K562 (cell line): ENCODE data around the gene STARD6. TPM values are rescaled to one million over a fixed set of nuclear protein-coding genes. Genes with fewer than 3 reads are reported as not detected.

Experiments used
- ASH1L ChIP-seq: fragments of 450-650 bp; IDR thresholded peaks from 2 replicates; pipeline ENCODE4 v1.6.1; 2018; ENCODE audit warnings: borderline replicate concordance, mild to moderate bottlenecking, low read depth; ENCODE audit not compliant: partially characterized antibody
- BRF1 ChIP-seq: IDR thresholded peaks from 3 replicates; pipeline ENCODE4 v1.6.1; 2011; ENCODE audit warnings: borderline replicate concordance, mild to moderate bottlenecking; ENCODE audit not compliant: insufficient read length; ENCODE audit errors: extremely low read depth
- FOXJ3 ChIP-seq: sonication (generic); formaldehyde crosslinking; IDR thresholded peaks from 2 replicates; pipeline ENCODE4 v1.4.0; 2020; ENCODE audit warnings: mild to moderate bottlenecking, missing genetic modification reagents
- HDAC3 ChIP-seq: fragments of 450-650 bp; IDR thresholded peaks from 2 replicates; pipeline ENCODE4 v1.6.1; 2018; ENCODE audit warnings: borderline replicate concordance, mild to moderate bottlenecking, moderate library complexity; ENCODE audit not compliant: partially characterized antibody
- IRF2 ChIP-seq: sonication (generic); formaldehyde crosslinking; IDR thresholded peaks from 2 replicates; pipeline ENCODE4 v1.8.1; 2022; ENCODE audit warnings: mild to moderate bottlenecking, missing genetic modification reagents
- LARP7 ChIP-seq: fragments of 450-650 bp; IDR thresholded peaks from 2 replicates; pipeline ENCODE4 v1.6.1; 2016
- MEF2A ChIP-seq: IDR thresholded peaks from 2 replicates; pipeline ENCODE4 v1.6.1; 2011; ENCODE audit warnings: low read depth, mild to moderate bottlenecking, low read length, moderate library complexity; ENCODE audit not compliant: control insufficient read depth
- MEF2D ChIP-seq: conservative IDR thresholded peaks from 2 replicates; pipeline ENCODE4 v1.6.1; 2016; ENCODE audit warnings: low read depth, missing genetic modification characterization, missing compliant biosample characterization
- ZFX ChIP-seq: sonication (generic); formaldehyde crosslinking; IDR thresholded peaks from 2 replicates; pipeline ENCODE4 v1.8.0; 2022; ENCODE audit warnings: mild to moderate bottlenecking, missing genetic modification reagents, moderate library complexity
- ZNF507 ChIP-seq: conservative IDR thresholded peaks from 2 replicates; pipeline ENCODE4 v1.6.1; 2017; ENCODE audit warnings: missing genetic modification characterization, missing compliant biosample characterization
- polyA plus RNA-seq, 8 experiments: library from polyadenylated mRNA; depleted of rRNA in 4 of 8; stranded (reverse) in 5 of 8; unstranded in 3 of 8; fragments of >200 nt; fragmentation: Nextera tagmentation in 2 of 8; fragmentation: Illumina TruSeq in 1 of 8; extraction: Ambion mirVana in 2 of 8; extraction: Trizol in 1 of 8; gene quantifications; 2 replicates each; pipeline versions ENCODE4 v1.2.1 to v1.2.3, GENCODE V29; 2011 to 2014; ENCODE audit warnings: inconsistent platforms in 1 of 8, missing spikeins in 1 of 8
- total RNA-seq, 7 experiments: library from RNA; depleted of rRNA in 6 of 7; stranded (reverse); fragments of >200 nt in 6 of 7; fragmentation: Illumina TruSeq in 2 of 7; extraction: Trizol in 2 of 7; gene quantifications; 2 replicates each; pipeline versions ENCODE4 v1.2.1 to v1.2.3, GENCODE V29; 2011 to 2021; ENCODE audit warnings: low replicate concordance in 1 of 7
- TF ChIP-seq, protein P1 (sequence below): fragments of 200-800 bp; sonication (Bioruptor generic); IDR thresholded peaks from 2 replicates; pipeline ENCODE4 v1.6.1; 2016; ENCODE audit warnings: missing genetic modification characterization, missing compliant biosample characterization
- TF ChIP-seq, protein P2 (sequence below), 2 experiments: IDR thresholded peaks; 2 replicates each; pipeline ENCODE4 v1.6.1; 2011; ENCODE audit warnings: borderline replicate concordance in 1 of 2, control low read depth in 1 of 2, low read depth in 1 of 2, low read length in 1 of 2, mild to moderate bottlenecking in 1 of 2, mixed read lengths in 1 of 2, moderate library complexity in 1 of 2; ENCODE audit not compliant: insufficient read depth in 1 of 2, insufficient read length in 1 of 2, poor library complexity in 1 of 2, severe bottlenecking in 1 of 2; ENCODE audit errors: extremely low read depth in 1 of 2
- TF ChIP-seq, protein P3 (sequence below): fragments of 250-450 bp; sonication (Bioruptor Pico); IDR thresholded peaks from 2 replicates; pipeline ENCODE4 v1.8.0; 2021; ENCODE audit warnings: borderline replicate concordance, mild to moderate bottlenecking, moderate library complexity; ENCODE audit not compliant: poor library complexity, severe bottlenecking
- TF ChIP-seq, protein P4 (sequence below), 3 experiments: fragments of 200-800 bp in 1 of 3; fragments of 250-450 bp in 1 of 3; fragments of 450-650 bp in 1 of 3; sonication (Bioruptor Pico) in 1 of 3; sonication (Bioruptor generic) in 1 of 3; formaldehyde crosslinking in 1 of 3; IDR thresholded peaks; 2 replicates each; pipeline versions ENCODE4 v1.6.1 to v1.8.0; 2016 to 2022; ENCODE audit warnings: mild to moderate bottlenecking in 2 of 3, missing genetic modification characterization in 2 of 3, missing compliant biosample characterization in 1 of 3, moderate library complexity in 1 of 3

Gene STARD6
- total and polyA plus RNA-seq, 9 of the 15 experiments (the other 6 are each of a cell fraction or from before 2014, with no cell fraction given), result 0.11 to 0.15 TPM; not detected in 7

DNA sequence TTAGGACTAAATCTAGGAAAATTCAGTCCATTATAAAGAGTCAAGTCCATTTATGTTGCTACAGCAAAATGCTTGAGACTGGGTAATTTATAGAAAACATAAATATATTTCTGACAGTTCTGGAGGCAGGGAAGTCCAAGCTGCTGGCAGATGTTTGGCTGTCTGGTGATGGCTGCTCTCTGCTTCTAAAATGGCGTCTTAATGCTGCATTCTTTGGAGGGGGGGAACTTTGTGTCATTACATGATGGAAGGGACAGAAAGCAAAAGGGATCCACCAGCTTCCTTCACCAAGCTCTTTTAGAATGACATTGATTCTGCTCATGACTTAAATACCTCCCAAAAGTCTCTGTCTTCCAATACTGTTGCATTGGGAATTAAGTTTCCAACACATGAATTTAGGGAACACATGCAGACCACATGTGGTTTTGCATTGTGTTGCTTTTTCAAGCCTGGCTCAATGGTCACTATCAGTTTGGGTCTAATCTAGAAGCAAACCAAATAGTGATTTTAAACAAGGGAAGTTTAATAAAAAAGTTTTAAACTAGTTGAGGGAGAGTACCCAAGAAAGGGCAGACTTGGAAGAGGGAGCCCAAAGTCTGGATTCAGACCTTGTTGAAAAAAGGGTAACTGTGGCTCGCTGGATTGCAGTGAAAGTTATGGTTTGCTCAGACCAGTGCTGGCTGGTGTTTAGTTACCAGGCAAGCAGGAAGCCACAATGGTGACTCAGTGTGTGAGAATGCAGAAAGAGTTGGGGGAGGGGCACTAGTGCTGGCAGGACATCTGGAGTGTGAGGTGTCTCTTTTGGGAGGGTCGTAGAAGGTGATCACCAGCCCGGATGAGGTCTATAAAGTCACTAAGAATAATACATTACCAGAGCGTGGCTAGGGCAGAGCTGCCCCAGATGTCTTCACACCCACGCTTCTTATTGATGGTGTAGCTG is 30.8 kb upstream of the STARD6 start (continued):
- TF ChIP-seq BRF1, result no peak
- no peak for TF ChIP-seq LARP7
- TF ChIP-seq FOXJ3, result no peak
- TF ChIP-seq, protein P1, sequence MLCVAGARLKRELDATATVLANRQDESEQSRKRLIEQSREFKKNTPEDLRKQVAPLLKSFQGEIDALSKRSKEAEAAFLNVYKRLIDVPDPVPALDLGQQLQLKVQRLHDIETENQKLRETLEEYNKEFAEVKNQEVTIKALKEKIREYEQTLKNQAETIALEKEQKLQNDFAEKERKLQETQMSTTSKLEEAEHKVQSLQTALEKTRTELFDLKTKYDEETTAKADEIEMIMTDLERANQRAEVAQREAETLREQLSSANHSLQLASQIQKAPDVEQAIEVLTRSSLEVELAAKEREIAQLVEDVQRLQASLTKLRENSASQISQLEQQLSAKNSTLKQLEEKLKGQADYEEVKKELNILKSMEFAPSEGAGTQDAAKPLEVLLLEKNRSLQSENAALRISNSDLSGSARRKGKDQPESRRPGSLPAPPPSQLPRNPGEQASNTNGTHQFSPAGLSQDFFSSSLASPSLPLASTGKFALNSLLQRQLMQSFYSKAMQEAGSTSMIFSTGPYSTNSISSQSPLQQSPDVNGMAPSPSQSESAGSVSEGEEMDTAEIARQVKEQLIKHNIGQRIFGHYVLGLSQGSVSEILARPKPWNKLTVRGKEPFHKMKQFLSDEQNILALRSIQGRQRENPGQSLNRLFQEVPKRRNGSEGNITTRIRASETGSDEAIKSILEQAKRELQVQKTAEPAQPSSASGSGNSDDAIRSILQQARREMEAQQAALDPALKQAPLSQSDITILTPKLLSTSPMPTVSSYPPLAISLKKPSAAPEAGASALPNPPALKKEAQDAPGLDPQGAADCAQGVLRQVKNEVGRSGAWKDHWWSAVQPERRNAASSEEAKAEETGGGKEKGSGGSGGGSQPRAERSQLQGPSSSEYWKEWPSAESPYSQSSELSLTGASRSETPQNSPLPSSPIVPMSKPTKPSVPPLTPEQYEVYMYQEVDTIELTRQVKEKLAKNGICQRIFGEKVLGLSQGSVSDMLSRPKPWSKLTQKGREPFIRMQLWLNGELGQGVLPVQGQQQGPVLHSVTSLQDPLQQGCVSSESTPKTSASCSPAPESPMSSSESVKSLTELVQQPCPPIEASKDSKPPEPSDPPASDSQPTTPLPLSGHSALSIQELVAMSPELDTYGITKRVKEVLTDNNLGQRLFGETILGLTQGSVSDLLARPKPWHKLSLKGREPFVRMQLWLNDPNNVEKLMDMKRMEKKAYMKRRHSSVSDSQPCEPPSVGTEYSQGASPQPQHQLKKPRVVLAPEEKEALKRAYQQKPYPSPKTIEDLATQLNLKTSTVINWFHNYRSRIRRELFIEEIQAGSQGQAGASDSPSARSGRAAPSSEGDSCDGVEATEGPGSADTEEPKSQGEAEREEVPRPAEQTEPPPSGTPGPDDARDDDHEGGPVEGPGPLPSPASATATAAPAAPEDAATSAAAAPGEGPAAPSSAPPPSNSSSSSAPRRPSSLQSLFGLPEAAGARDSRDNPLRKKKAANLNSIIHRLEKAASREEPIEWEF (CRISPR knock-in tag), result no peak
- no peak for TF ChIP-seq ZNF507 (tag)
- TF ChIP-seq, protein P2, sequence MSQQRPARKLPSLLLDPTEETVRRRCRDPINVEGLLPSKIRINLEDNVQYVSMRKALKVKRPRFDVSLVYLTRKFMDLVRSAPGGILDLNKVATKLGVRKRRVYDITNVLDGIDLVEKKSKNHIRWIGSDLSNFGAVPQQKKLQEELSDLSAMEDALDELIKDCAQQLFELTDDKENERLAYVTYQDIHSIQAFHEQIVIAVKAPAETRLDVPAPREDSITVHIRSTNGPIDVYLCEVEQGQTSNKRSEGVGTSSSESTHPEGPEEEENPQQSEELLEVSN (IDR thresholded peaks at IDR 0.05; ENCODE audit: borderline replicate concordance in 1 of 2, extremely low read depth in 1 of 2, insufficient read depth in 1 of 2, insufficient read length in 1 of 2, low read depth in 1 of 2, low read length in 1 of 2, poor library complexity in 1 of 2, severe bottlenecking in 1 of 2), result no peak
- TF ChIP-seq, protein P3, sequence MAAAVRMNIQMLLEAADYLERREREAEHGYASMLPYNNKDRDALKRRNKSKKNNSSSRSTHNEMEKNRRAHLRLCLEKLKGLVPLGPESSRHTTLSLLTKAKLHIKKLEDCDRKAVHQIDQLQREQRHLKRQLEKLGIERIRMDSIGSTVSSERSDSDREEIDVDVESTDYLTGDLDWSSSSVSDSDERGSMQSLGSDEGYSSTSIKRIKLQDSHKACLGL (CRISPR knock-in tag), result no peak
- TF ChIP-seq ZFX (CRISPR knock-in tag), result no peak
- no peak for TF ChIP-seq ASH1L
- TF ChIP-seq, protein P4, sequence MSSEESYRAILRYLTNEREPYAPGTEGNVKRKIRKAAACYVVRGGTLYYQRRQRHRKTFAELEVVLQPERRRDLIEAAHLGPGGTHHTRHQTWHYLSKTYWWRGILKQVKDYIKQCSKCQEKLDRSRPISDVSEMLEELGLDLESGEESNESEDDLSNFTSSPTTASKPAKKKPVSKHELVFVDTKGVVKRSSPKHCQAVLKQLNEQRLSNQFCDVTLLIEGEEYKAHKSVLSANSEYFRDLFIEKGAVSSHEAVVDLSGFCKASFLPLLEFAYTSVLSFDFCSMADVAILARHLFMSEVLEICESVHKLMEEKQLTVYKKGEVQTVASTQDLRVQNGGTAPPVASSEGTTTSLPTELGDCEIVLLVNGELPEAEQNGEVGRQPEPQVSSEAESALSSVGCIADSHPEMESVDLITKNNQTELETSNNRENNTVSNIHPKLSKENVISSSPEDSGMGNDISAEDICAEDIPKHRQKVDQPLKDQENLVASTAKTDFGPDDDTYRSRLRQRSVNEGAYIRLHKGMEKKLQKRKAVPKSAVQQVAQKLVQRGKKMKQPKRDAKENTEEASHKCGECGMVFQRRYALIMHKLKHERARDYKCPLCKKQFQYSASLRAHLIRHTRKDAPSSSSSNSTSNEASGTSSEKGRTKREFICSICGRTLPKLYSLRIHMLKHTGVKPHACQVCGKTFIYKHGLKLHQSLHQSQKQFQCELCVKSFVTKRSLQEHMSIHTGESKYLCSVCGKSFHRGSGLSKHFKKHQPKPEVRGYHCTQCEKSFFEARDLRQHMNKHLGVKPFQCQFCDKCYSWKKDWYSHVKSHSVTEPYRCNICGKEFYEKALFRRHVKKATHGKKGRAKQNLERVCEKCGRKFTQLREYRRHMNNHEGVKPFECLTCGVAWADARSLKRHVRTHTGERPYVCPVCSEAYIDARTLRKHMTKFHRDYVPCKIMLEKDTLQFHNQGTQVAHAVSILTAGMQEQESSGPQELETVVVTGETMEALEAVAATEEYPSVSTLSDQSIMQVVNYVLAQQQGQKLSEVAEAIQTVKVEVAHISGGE (CRISPR knock-in tag; IDR thresholded peaks at IDR 0.05), result no peak
- TF ChIP-seq MEF2D, result no peak
- no peak for TF ChIP-seq MEF2A
- TF ChIP-seq IRF2 (CRISPR knock-in tag), result no peak
- no peak for TF ChIP-seq HDAC3
